Measurements from ENCODE around the gene ERC1. TPM values are rescaled to one million over a fixed set of nuclear protein-coding genes. Genes with fewer than 3 reads are reported as not detected.

ERC1 gene
- total and polyA plus RNA-seq, 2 of the 4 experiments (the other 2 are of a cell fraction), result 11.6 to 25.6 TPM

DNA sequence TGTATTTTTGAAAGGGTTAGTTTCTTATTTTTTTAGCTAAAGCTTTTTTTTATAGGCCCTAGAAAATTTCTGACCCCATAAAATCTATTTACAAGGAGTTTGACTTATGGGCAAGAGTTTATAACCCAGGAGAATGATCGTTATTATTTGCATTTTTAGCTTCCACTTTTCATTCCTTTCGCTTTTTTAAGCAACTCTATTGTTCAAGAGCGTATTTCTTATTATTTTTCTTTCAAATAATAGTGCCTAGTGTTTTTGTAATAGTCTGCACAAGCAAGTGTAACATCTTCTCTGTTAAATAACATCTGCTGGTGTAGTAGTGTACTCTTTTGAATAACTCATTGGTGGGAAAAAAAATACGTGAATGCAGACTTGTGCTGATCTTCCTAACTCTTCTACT is 216.3 kb downstream of the ERC1 start:
- Histone ChIP-seq H3K9ac (ENCODE audit: low read depth, low read length) (no peak overlapping the region), H2AK9ac (replicated peaks; ENCODE audit: low read depth, low read length, poor library complexity) (no peak overlapping the region), H3K56ac (ENCODE audit: extremely low read depth, insufficient read depth, low read length) (no peak overlapping the region), H3K18ac (ENCODE audit: low read depth, low read length) (no peak overlapping the region), H3K36me3 (ENCODE audit: control insufficient read depth, insufficient read depth, low read length) (no peaks in the 10 kb centered on the region), H3K4me2 (ENCODE audit: low read depth, low read length) (no peak overlapping the region), H2BK20ac (ENCODE audit: low read depth, low read length) (no peak overlapping the region), H3K27me3 (ENCODE audit: control insufficient read depth, insufficient read depth, low read length) (no peaks in the 10 kb centered on the region), H4K91ac (ENCODE audit: insufficient read depth, low read depth, low read length) (no peak overlapping the region), H3K79me1 (ENCODE audit: low read depth in 1 of 2, low read length in 2 of 2) (peaks cover 15 to 20% of the 10 kb centered on the region in 2 experiments; a peak in 3 of 4 replicates), H3K14ac (replicated peaks; ENCODE audit: low read depth, low read length) (no peak overlapping the region), H3K27ac (ENCODE audit: insufficient read depth, low read length) (no peak overlapping the region), H3K4me1 (ENCODE audit: control insufficient read depth, insufficient read depth, low read length) (peaks cover 1% of the 10 kb centered on the region; the same call in 1 of the 2 replicates), H3K4me3 (ENCODE audit: insufficient read depth, low read depth, low read length) (no peak overlapping the region), H3K23ac (ENCODE audit: low read depth, low read length) (no peak overlapping the region), H4K8ac (ENCODE audit: low read depth in 2 of 2, low read length in 2 of 2) (no peak overlapping the region), H2BK120ac (ENCODE audit: low read depth, low read length) (no peak overlapping the region), H3K9me1 (ENCODE audit: insufficient read depth, low read length) (no peaks in the 10 kb centered on the region), H2AFZ (replicated peaks; ENCODE audit: low read length, poor library complexity) (no peak overlapping the region), H3K9me3 (ENCODE audit: control insufficient read depth, insufficient read depth, low read length) (no peaks in the 10 kb centered on the region), H4K20me1 (ENCODE audit: insufficient read depth, low read length) (no peaks in the 10 kb centered on the region), H2BK15ac (ENCODE audit: low read depth, low read length) (no peak overlapping the region), H3K4ac (ENCODE audit: low read depth, low read length) (no peak overlapping the region), H4K5ac (ENCODE audit: low read depth, low read length) (no peak overlapping the region), H2AK5ac (ENCODE audit: low read depth, low read length) (no peak overlapping the region), H2BK5ac (ENCODE audit: low read depth, low read length, poor library complexity, severe bottlenecking) (no peak overlapping the region)
- dilution Hi-C loops (cut with HindIII; ENCODE audit: low sequenced_read_pairs, unreplicated experiment) (no loop called here), in situ Hi-C loops (cut with MboI; ENCODE audit: low sequenced_read_pairs) (no loop called here), intact Hi-C loops (cut with micrococcal nuclease) (loop anchor here (5.0 kb wide), 1 partner anchor 375 kb away; no protein-coding TSS in a partner anchor)
- no peak for DNase-seq
- no TSS peak for BruUV-seq (replicated peaks)
- ChIA-PET CTCF (no interaction called here), POLR2A (ENCODE audit: unreplicated experiment) (no interaction called here)
- ATAC-seq (ENCODE audit: low read depth), result no peak
- TF ChIP-seq CHD1 (IDR thresholded peaks at IDR 0.05; ENCODE audit: low read depth, low read length) (no peak), POLR2A (IDR thresholded peaks at IDR 0.05; ENCODE audit: low read depth, low read length) (no peak), CTCF (conservative IDR thresholded peaks at IDR 0.05; ENCODE audit: low read depth, low read length) (no peak), RCOR1 (IDR thresholded peaks at IDR 0.05; ENCODE audit: insufficient replicate concordance, low read length) (no peak), RAD21 (IDR thresholded peaks at IDR 0.05; ENCODE audit: low read length) (no peak), CEBPB (IDR thresholded peaks at IDR 0.05; ENCODE audit: low read depth, low read length) (no peak), MXI1 (IDR thresholded peaks at IDR 0.05; ENCODE audit: borderline replicate concordance, low read depth, low read length) (no peak)
- TF ChIP-seq, protein P1, sequence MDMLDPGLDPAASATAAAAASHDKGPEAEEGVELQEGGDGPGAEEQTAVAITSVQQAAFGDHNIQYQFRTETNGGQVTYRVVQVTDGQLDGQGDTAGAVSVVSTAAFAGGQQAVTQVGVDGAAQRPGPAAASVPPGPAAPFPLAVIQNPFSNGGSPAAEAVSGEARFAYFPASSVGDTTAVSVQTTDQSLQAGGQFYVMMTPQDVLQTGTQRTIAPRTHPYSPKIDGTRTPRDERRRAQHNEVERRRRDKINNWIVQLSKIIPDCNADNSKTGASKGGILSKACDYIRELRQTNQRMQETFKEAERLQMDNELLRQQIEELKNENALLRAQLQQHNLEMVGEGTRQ (IDR thresholded peaks at IDR 0.05; ENCODE audit: low read depth, low read length), result no peak
- no CpG with 5 or more reads among the region's 4 CpGs for WGBS, 2 experiments (ENCODE audit: extremely low coverage in 2 of 2, insufficient read length in 1 of 2)
